ENCODE measurements around the gene MBLAC1.
A peak's percentile ranks its signal among the peaks of the same experiment; 100 is the strongest.

MBLAC1 gene

GRCh38 chr7:100156331-100157068 lies 29.7 kb downstream of the MBLAC1 start:
- peak overlapping the region; percentile 35 for H3K9ac ChIP-seq (ENCODE audit: low read length)
- H3K27me3 ChIP-seq (ENCODE audit: control insufficient read depth, insufficient read depth, low read length), result no peaks in the 10 kb centered on the region
- no peaks in the 10 kb centered on the region for H3K9me3 ChIP-seq (ENCODE audit: control insufficient read depth, insufficient read depth, low read depth, low read length)
- peak overlapping the region; percentile 88; the same call in 1 of the 2 replicates for H3K4me3 ChIP-seq (ENCODE audit: low read depth, low read length)
- peak overlapping the region; percentile 35; the same call in 1 of the 2 replicates for H3K27ac ChIP-seq (ENCODE audit: low read depth, low read length)
- H3K4me1 ChIP-seq (ENCODE audit: control insufficient read depth, insufficient read depth, low read length), result peaks cover 38% of the 10 kb centered on the region
- peaks cover 52% of the 10 kb centered on the region for H3K36me3 ChIP-seq (ENCODE audit: control insufficient read depth, insufficient read depth, low read length)

GRCh38 chr7:100157069-100157333 lies 30.2 kb downstream of the MBLAC1 start:
- peaks cover 47% of the 10 kb centered on the region for H3K36me3 ChIP-seq (ENCODE audit: control insufficient read depth, insufficient read depth, low read length)
- H3K4me3 ChIP-seq (ENCODE audit: low read depth, low read length), result peak overlapping the region; percentile 88
- peaks cover 38% of the 10 kb centered on the region for H3K4me1 ChIP-seq (ENCODE audit: control insufficient read depth, insufficient read depth, low read length)
- H3K27ac ChIP-seq (ENCODE audit: low read depth, low read length), result peak overlapping the region; percentile 35; the same call in 1 of the 2 replicates
- H3K27me3 ChIP-seq (ENCODE audit: control insufficient read depth, insufficient read depth, low read length), result no peaks in the 10 kb centered on the region
- peak overlapping the region; percentile 35 for H3K9ac ChIP-seq (ENCODE audit: low read length)
- H3K9me3 ChIP-seq (ENCODE audit: control insufficient read depth, insufficient read depth, low read depth, low read length), result no peaks in the 10 kb centered on the region

- Histone ChIP-seq H3K9ac (ENCODE audit: low read length) (peak overlapping the region; percentile 79), H3K9me3 (ENCODE audit: control insufficient read depth, insufficient read depth, low read depth, low read length) (no peaks in the 10 kb centered on the region), H3K4me1 (ENCODE audit: control insufficient read depth, insufficient read depth, low read length) (peaks cover 36% of the 10 kb centered on the region), H3K36me3 (ENCODE audit: control insufficient read depth, insufficient read depth, low read length) (peaks cover 44% of the 10 kb centered on the region), H3K27me3 (ENCODE audit: control insufficient read depth, insufficient read depth, low read length) (no peaks in the 10 kb centered on the region), H3K4me3 (ENCODE audit: low read depth, low read length) (peak overlapping the region; percentile 88), H3K27ac (ENCODE audit: low read depth, low read length) (peak overlapping the region; percentile 88; the same call in 1 of the 2 replicates)
Observed at GRCh38 chr7:100157334-100158228, 30.8 kb downstream of the MBLAC1 start.

- Histone ChIP-seq H3K36me3 (ENCODE audit: control insufficient read depth, insufficient read depth, low read length) (peaks cover 36% of the 10 kb centered on the region), H3K4me1 (ENCODE audit: control insufficient read depth, insufficient read depth, low read length) (peaks cover 43% of the 10 kb centered on the region), H3K27ac (ENCODE audit: low read depth, low read length) (peak within 1 kb of the TSS; percentile 88; the same call in 1 of the 2 replicates), H3K27me3 (ENCODE audit: control insufficient read depth, insufficient read depth, low read length) (no peaks in the 10 kb centered on the region), H3K4me3 (ENCODE audit: low read depth, low read length) (peak within 1 kb of the TSS; percentile 88), H3K9me3 (ENCODE audit: control insufficient read depth, insufficient read depth, low read depth, low read length) (no peaks in the 10 kb centered on the region), H3K9ac (ENCODE audit: low read length) (peak within 1 kb of the TSS; percentile 79)
Observed at GRCh38 chr7:100158229-100159098, 31.7 kb downstream of the MBLAC1 start, which contains the start of gene TRAPPC14. TSS of gene TRAPPC14 (minus strand) at chr7:100158723. CDS start at chr7:100158499, 224 bp downstream.

- Histone ChIP-seq H3K36me3 (ENCODE audit: control insufficient read depth, insufficient read depth, low read length) (peaks cover 29% of the 10 kb centered on the region), H3K4me1 (ENCODE audit: control insufficient read depth, insufficient read depth, low read length) (peaks cover 37% of the 10 kb centered on the region), H3K27me3 (ENCODE audit: control insufficient read depth, insufficient read depth, low read length) (no peaks in the 10 kb centered on the region), H3K4me3 (ENCODE audit: low read depth, low read length) (peak overlapping the region; percentile 88), H3K9ac (ENCODE audit: low read length) (peak overlapping the region; percentile 53), H3K27ac (ENCODE audit: low read depth, low read length) (0 out of 2 replicates have a peak overlapping the region, but pooled peaks have one; percentile 88), H3K9me3 (ENCODE audit: control insufficient read depth, insufficient read depth, low read depth, low read length) (no peaks in the 10 kb centered on the region)
Observed at GRCh38 chr7:100159099-100159623, 32.4 kb downstream of the MBLAC1 start.

- Histone ChIP-seq H3K27ac (ENCODE audit: low read depth, low read length) (no peak overlapping the region), H3K9ac (ENCODE audit: low read length) (no peak overlapping the region), H3K36me3 (ENCODE audit: control insufficient read depth, insufficient read depth, low read length) (peaks cover 21% of the 10 kb centered on the region), H3K4me3 (ENCODE audit: low read depth, low read length) (no peak overlapping the region), H3K9me3 (ENCODE audit: control insufficient read depth, insufficient read depth, low read depth, low read length) (no peaks in the 10 kb centered on the region), H3K4me1 (ENCODE audit: control insufficient read depth, insufficient read depth, low read length) (peaks cover 29% of the 10 kb centered on the region), H3K27me3 (ENCODE audit: control insufficient read depth, insufficient read depth, low read length) (no peaks in the 10 kb centered on the region)
Observed at GRCh38 chr7:100160067-100160466, 33.3 kb downstream of the MBLAC1 start.

GRCh38 chr7:100163006-100163531 lies 36.3 kb downstream of the MBLAC1 start:
- Histone ChIP-seq H3K36me3 (ENCODE audit: control insufficient read depth, insufficient read depth, low read length) (no peaks in the 10 kb centered on the region), H3K9me3 (ENCODE audit: control insufficient read depth, insufficient read depth, low read depth, low read length) (no peaks in the 10 kb centered on the region), H3K27me3 (ENCODE audit: control insufficient read depth, insufficient read depth, low read length) (peaks cover 20% of the 10 kb centered on the region), H3K4me3 (ENCODE audit: low read depth, low read length) (no peak overlapping the region), H3K9ac (ENCODE audit: low read length) (no peak overlapping the region), H3K27ac (ENCODE audit: low read depth, low read length) (no peak overlapping the region), H3K4me1 (ENCODE audit: control insufficient read depth, insufficient read depth, low read length) (peaks cover 28% of the 10 kb centered on the region)

GRCh38 chr7:100163871-100164270 lies 37.1 kb downstream of the MBLAC1 start:
- H3K9me3 ChIP-seq (ENCODE audit: control insufficient read depth, insufficient read depth, low read depth, low read length), result no peaks in the 10 kb centered on the region
- H3K36me3 ChIP-seq (ENCODE audit: control insufficient read depth, insufficient read depth, low read length), result no peaks in the 10 kb centered on the region
- H3K9ac ChIP-seq (ENCODE audit: low read length), result no peak overlapping the region
- peaks cover 30% of the 10 kb centered on the region for H3K4me1 ChIP-seq (ENCODE audit: control insufficient read depth, insufficient read depth, low read length)
- H3K27me3 ChIP-seq (ENCODE audit: control insufficient read depth, insufficient read depth, low read length), result peaks cover 20% of the 10 kb centered on the region
- H3K4me3 ChIP-seq (ENCODE audit: low read depth, low read length), result no peak overlapping the region
- H3K27ac ChIP-seq (ENCODE audit: low read depth, low read length), result no peak overlapping the region

- Histone ChIP-seq H3K27ac (ENCODE audit: low read depth, low read length) (no peak overlapping the region), H3K4me3 (ENCODE audit: low read depth, low read length) (no peak overlapping the region; the same call in 1 of the 2 replicates), H3K9me3 (ENCODE audit: control insufficient read depth, insufficient read depth, low read depth, low read length) (no peaks in the 10 kb centered on the region), H3K9ac (ENCODE audit: low read length) (no peak overlapping the region), H3K4me1 (ENCODE audit: control insufficient read depth, insufficient read depth, low read length) (peaks cover 40% of the 10 kb centered on the region), H3K36me3 (ENCODE audit: control insufficient read depth, insufficient read depth, low read length) (no peaks in the 10 kb centered on the region), H3K27me3 (ENCODE audit: control insufficient read depth, insufficient read depth, low read length) (peaks cover 31% of the 10 kb centered on the region)
Observed at GRCh38 chr7:100166317-100166940, 39.7 kb downstream of the MBLAC1 start.
